ENCODE data around the gene NBEAL2.

NBEAL2 gene, protein sequence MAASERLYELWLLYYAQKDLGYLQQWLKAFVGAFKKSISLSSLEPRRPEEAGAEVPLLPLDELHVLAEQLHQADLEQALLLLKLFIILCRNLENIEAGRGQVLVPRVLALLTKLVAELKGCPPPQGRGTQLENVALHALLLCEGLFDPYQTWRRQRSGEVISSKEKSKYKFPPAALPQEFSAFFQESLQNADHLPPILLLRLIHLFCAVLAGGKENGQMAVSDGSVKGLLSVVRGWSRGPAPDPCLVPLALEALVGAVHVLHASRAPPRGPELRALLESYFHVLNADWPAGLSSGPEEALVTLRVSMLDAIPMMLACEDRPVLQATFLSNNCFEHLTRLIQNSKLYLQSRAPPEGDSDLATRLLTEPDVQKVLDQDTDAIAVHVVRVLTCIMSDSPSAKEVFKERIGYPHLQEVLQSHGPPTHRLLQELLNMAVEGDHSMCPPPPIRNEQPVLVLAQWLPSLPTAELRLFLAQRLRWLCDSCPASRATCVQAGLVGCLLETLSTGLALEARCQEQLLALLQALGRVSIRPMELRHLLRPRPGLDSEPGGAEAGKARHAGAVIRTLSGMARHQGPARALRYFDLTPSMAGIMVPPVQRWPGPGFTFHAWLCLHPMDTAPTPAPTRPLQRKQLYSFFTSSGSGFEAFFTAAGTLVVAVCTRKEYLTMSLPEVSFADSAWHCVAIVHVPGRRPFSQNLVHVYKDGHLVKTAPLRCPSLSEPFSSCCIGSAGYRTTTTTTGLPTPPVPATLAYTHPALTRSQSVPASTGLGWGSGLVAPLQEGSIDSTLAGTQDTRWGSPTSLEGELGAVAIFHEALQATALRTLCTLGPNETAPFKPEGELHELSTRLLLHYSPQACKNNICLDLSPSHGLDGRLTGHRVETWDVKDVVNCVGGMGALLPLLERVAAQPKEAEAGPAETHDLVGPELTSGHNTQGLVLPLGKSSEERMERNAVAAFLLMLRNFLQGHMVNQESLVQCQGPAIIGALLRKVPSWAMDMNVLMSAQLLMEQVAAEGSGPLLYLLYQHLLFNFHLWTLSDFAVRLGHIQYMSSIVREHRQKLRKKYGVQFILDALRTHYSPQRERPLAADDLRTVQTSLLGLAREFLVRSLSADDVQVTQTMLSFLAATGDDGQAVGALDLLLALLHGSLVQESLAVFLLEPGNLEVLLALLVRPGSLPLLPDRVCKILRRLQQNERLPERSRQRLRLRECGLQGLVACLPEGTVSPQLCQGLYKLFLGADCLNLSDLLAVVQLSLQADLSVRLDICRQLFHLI (N-terminal part only)

DNA sequence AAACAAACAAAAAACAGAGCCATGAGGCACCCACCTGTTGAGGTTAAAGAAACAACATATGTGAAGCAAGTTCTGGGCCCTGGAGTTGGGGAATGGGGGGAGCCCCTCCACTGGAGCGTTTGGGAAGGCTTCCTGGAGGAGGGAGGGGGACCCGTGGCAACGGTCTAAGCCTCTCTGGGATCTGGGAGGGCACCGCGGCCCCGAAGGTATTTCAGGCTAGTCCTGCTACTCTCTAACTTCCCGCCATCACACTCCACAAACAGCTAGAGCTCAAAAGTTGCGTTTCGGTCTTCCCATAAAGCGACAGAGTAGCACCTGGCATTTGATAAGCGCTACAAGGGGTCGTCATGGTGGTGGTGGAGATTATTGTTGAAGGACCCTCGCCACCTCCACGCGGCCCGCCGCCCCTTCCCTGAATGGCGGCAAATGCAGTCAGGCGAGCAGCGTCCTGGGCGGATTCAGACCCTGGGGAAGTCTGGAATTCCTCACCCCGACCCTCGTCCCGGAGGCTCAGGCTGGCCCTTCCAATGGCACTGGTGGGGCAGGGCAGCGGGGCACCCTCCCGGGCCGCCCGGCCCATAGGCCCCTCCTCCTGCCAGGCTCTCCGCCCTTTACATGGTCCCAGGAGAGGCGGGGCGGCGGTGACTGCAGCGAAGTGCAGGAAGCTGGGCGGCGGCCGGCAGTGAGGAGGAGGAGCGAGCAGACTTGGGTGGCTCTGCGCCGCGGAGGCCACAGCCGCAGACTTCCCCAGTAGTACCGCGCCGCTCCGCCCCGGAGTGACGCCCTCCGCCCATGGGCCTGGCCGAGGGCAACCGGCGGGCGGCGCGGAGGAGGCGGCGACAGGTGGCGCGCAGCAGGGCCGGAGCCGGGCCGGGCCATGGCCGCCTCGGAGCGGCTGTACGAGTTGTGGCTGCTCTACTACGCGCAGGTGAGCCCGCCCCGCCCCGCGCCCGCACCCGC is at the start of gene NBEAL2:
TSS of gene NBEAL2 (plus strand) at position 682 of the 960 bp plus-strand sequence. CDS start at position 878, 196 bp downstream.
- peak within 1 kb of the TSS; percentile 85 for H3K27ac ChIP-seq (ENCODE audit: low read depth, low read length, poor library complexity, severe bottlenecking)
- peaks cover 21% of the 10 kb centered on the region for H3K79me2 ChIP-seq (ENCODE audit: insufficient read depth, low read length)
- peak within 1 kb of the TSS; percentile 93 for H3K4me3 ChIP-seq (ENCODE audit: low read depth, low read length, poor library complexity, severe bottlenecking)
- no peaks in the 10 kb centered on the region for H3K27me3 ChIP-seq (ENCODE audit: insufficient read depth, low read length)
- no peak within 1 kb of the TSS for H2AFZ ChIP-seq (ENCODE audit: low read length)
- no peaks in the 10 kb centered on the region for H3K9me2 ChIP-seq (ENCODE audit: low read depth, low read length)
- no peaks in the 10 kb centered on the region for H3K9me3 ChIP-seq (ENCODE audit: low read length)
- H3K9ac ChIP-seq (ENCODE audit: low read length), result peak within 1 kb of the TSS; percentile 93
- TF ChIP-seq, protein P1, sequence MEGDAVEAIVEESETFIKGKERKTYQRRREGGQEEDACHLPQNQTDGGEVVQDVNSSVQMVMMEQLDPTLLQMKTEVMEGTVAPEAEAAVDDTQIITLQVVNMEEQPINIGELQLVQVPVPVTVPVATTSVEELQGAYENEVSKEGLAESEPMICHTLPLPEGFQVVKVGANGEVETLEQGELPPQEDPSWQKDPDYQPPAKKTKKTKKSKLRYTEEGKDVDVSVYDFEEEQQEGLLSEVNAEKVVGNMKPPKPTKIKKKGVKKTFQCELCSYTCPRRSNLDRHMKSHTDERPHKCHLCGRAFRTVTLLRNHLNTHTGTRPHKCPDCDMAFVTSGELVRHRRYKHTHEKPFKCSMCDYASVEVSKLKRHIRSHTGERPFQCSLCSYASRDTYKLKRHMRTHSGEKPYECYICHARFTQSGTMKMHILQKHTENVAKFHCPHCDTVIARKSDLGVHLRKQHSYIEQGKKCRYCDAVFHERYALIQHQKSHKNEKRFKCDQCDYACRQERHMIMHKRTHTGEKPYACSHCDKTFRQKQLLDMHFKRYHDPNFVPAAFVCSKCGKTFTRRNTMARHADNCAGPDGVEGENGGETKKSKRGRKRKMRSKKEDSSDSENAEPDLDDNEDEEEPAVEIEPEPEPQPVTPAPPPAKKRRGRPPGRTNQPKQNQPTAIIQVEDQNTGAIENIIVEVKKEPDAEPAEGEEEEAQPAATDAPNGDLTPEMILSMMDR (IDR thresholded peaks at IDR 0.05; ENCODE audit: low read length), result no peak
- no peaks in the 10 kb centered on the region for H4K20me1 ChIP-seq (ENCODE audit: insufficient read depth, low read length)
- H3K36me3 ChIP-seq (ENCODE audit: insufficient read depth, low read length), result peaks cover 6% of the 10 kb centered on the region; the same call in 1 of the 2 replicates
- H3K4me2 ChIP-seq (ENCODE audit: low read length), result peak within 1 kb of the TSS; percentile 85
- no peaks in the 10 kb centered on the region; the same call in 1 of the 2 replicates for H3F3A ChIP-seq (ENCODE audit: insufficient read depth, low read length)
- peaks cover 56% of the 10 kb centered on the region for H3K4me1 ChIP-seq (ENCODE audit: insufficient read depth, low read length, severe bottlenecking)

DNA sequence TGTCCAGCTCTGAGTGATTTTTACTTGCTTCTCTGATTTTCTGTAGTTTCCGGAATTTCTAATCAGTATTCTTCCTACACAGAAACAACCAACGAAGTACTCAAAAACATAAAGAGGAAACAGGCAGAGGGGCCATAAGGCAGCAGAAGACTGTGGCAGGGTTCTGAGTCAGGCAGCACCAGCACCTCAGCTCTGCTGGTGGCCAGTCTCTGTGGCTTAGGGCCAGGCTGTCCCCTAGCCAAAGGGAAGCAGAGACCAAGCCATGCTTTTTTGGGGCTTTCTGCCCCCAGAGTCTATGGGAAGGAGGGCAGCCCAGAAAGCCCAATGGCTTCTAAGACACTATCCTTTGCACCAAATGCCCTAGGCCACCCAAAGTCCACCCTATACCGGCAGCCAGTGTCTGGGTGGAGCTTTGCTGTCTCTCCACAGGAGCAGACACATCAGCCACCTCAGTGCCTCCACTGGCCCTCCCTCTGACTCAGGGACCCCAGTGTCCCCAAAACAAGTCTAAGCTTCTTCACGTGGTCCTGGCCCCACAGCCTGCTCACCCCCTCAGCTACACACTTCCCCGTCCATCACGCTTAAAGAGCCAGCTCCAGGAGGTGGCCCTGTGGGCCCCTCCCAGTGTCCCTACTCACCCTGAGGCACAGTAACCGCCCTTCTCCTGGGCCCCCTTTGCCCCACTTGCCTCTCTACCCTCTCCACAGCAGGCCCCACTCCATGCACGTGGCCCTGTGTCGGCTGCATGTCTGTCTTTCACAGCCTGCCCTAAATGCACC is 49.1 kb upstream of the NBEAL2 start:
- Histone ChIP-seq H4K20me1 (ENCODE audit: insufficient read depth, low read length) (no peaks in the 10 kb centered on the region), H3K9me3 (ENCODE audit: low read length) (0 out of 2 replicates have a peak, but pooled peaks cover 3% of the 10 kb centered on the region), H3K4me3 (ENCODE audit: low read depth, low read length, poor library complexity, severe bottlenecking) (no peak overlapping the region), H3K79me2 (ENCODE audit: insufficient read depth, low read length) (no peaks in the 10 kb centered on the region), H3K36me3 (ENCODE audit: insufficient read depth, low read length) (peaks cover 52% of the 10 kb centered on the region), H3K9me2 (ENCODE audit: low read depth, low read length) (no peaks in the 10 kb centered on the region), H3K27ac (ENCODE audit: low read depth, low read length, poor library complexity, severe bottlenecking) (peak overlapping the region; percentile 96), H3K4me2 (ENCODE audit: low read length) (peak overlapping the region; percentile 33; the same call in 1 of the 2 replicates), H3K4me1 (ENCODE audit: insufficient read depth, low read length, severe bottlenecking) (peaks cover 95% of the 10 kb centered on the region), H3K27me3 (ENCODE audit: insufficient read depth, low read length) (no peaks in the 10 kb centered on the region), H2AFZ (ENCODE audit: low read length) (no peak overlapping the region), H3F3A (ENCODE audit: insufficient read depth, low read length) (peaks cover 9% of the 10 kb centered on the region; the same call in 1 of the 2 replicates), H3K9ac (ENCODE audit: low read length) (peak overlapping the region; percentile 18; the same call in 1 of the 2 replicates)
- TF ChIP-seq, protein P1 (IDR thresholded peaks at IDR 0.05; ENCODE audit: low read length), result no peak
- TF ChIP-seq EZH2 (IDR thresholded peaks at IDR 0.05; ENCODE audit: borderline replicate concordance, low read length), result no peak
